ENCODE measurements around the gene MCOLN1.

MCOLN1 gene

GRCh38 chr19:7582446-7582845 is 60.0 kb downstream of the MCOLN1 start:
- DNase-seq = no peak

Data from NCI-H524 (cell line).